Thoracic aorta (tissue), 2 donors: Measurements from ENCODE around the gene COL15A1. TPM values are rescaled to one million over a fixed set of nuclear protein-coding genes. Genes with fewer than 3 reads are reported as not detected.

Source experiments
- ATAC-seq: fragments of 150-250 bp; one replicate; pipeline ENCODE4 v1.8.0; 2017; ENCODE audit warnings: low read depth; ENCODE audit not compliant: insufficient number of reproducible peaks, low FRiP score
- DNase-seq: peaks from one replicate; pipeline ENCODE4 v3.0.0-alpha.2; 2020; ENCODE audit warnings: low spot score
- H3K27ac ChIP-seq, 2 donors: fragments of 200-600 bp; sonication (generic); 1 replicate in 1 of 2; 2 replicates in 1 of 2; pipeline ENCODE4 v1.5.1; 2016; ENCODE audit warnings: mild to moderate bottlenecking in 2 of 2, moderate library complexity in 2 of 2
- H3K27me3 ChIP-seq: fragments of 200-600 bp; sonication (generic); replicated peaks from 2 replicates; pipeline ENCODE4 v1.6.0; 2016; ENCODE audit warnings: mild to moderate bottlenecking; ENCODE audit not compliant: insufficient read depth
- H3K36me3 ChIP-seq: fragments of 200-600 bp; sonication (generic); one replicate; pipeline ENCODE4 v1.5.1; 2016
- H3K4me1 ChIP-seq, 2 donors: fragments of 200-600 bp; sonication (generic); 1 replicate in 1 of 2; 2 replicates in 1 of 2; pipeline versions ENCODE4 v1.5.1 to v1.6.0; 2016; ENCODE audit warnings: low read depth in 2 of 2, mild to moderate bottlenecking in 1 of 2; ENCODE audit not compliant: control insufficient read depth in 1 of 2
- H3K4me3 ChIP-seq: fragments of 200-600 bp; sonication (generic); 2 replicates; pipeline ENCODE4 v1.5.1; 2016; ENCODE audit warnings: mild to moderate bottlenecking
- H3K9me3 ChIP-seq: fragments of 200-600 bp; sonication (generic); 2 replicates; pipeline ENCODE4 v1.5.1; 2016
- CTCF ChIP-seq: fragments of 200-600 bp; sonication (generic); IDR thresholded peaks from one replicate; pipeline ENCODE4 v1.5.1; 2019; ENCODE audit warnings: antibody characterized with exemption
- total RNA-seq, 2 donors: library from RNA; depleted of rRNA; stranded (reverse); fragments of >200 nt; gene quantifications; one replicate each; pipeline versions ENCODE4 v1.1.0 to v1.2.3, GENCODE V29; 2016

The COL15A1 gene
- total RNA-seq, 2 donors from 2014 or later = 23.3 to 70.4 TPM

- DNase-seq = no peak
- no peak for ATAC-seq
- Histone ChIP-seq H3K27me3 (no peaks in the 10 kb centered on the region), H3K4me3 (no peak overlapping the region), H3K9me3 (no peaks in the 10 kb centered on the region), H3K36me3 (no peaks in the 10 kb centered on the region), H3K27ac (peak overlapping the region; percentile 24 to 48), H3K4me1 (peaks cover 14 to 52% of the 10 kb centered on the region in 2 donors)
- TF ChIP-seq CTCF = no peak
Observed at GRCh38 chr9:98977813-98978212, 34.1 kb downstream of the COL15A1 start.

- H3K27ac ChIP-seq = peak overlapping the region; percentile 24 to 48
- no peaks in the 10 kb centered on the region for H3K36me3 ChIP-seq
- DNase-seq = no peak
- peaks cover 14 to 48% of the 10 kb centered on the region in 2 donors for H3K4me1 ChIP-seq
- TF ChIP-seq CTCF = no peak
- H3K9me3 ChIP-seq = no peaks in the 10 kb centered on the region
- no peaks in the 10 kb centered on the region for H3K27me3 ChIP-seq
- no peak overlapping the region for H3K4me3 ChIP-seq
- ATAC-seq = no peak
Observed at GRCh38 chr9:98978231-98978681, 34.5 kb downstream of the COL15A1 start.

GRCh38 chr9:98980291-98980690 is 36.6 kb downstream of the COL15A1 start:
- TF ChIP-seq CTCF = no peak
- peaks cover 1 to 28% of the 10 kb centered on the region in 2 donors for H3K4me1 ChIP-seq
- H3K9me3 ChIP-seq = no peaks in the 10 kb centered on the region
- H3K4me3 ChIP-seq = no peak overlapping the region
- no peak overlapping the region for H3K27ac ChIP-seq
- H3K27me3 ChIP-seq = no peaks in the 10 kb centered on the region
- no peaks in the 10 kb centered on the region for H3K36me3 ChIP-seq
- ATAC-seq (no peak), DNase-seq (no peak)

- TF ChIP-seq CTCF = no peak
- ATAC-seq = no peak
- Histone ChIP-seq H3K36me3 (no peaks in the 10 kb centered on the region), H3K27me3 (no peaks in the 10 kb centered on the region), H3K4me3 (no peak overlapping the region), H3K27ac (no peak overlapping the region), H3K4me1 (peaks cover 5 to 24% of the 10 kb centered on the region in 2 donors), H3K9me3 (no peaks in the 10 kb centered on the region)
- DNase-seq = no peak
Observed at GRCh38 chr9:98983295-98984268, 39.9 kb downstream of the COL15A1 start.

GRCh38 chr9:98985596-98985995 is 41.9 kb downstream of the COL15A1 start:
- Histone ChIP-seq H3K36me3 (no peaks in the 10 kb centered on the region), H3K4me3 (no peak overlapping the region), H3K9me3 (no peaks in the 10 kb centered on the region), H3K4me1 (peaks cover 18 to 42% of the 10 kb centered on the region in 2 donors), H3K27ac (no peak overlapping the region), H3K27me3 (no peaks in the 10 kb centered on the region)
- no peak for TF ChIP-seq CTCF
- DNase-seq (no peak), ATAC-seq (no peak)
